Esophagus squamous epithelium (tissue), 4 donors: ENCODE measurements around the gene SET.

Source experiments
- CTCF ChIP-seq, 6 experiments: fragments of 450-650 bp in 4 of 6; fragments of 200-600 bp in 2 of 6; sonication (generic) in 2 of 6; IDR thresholded peaks; one replicate each; pipeline ENCODE4 v1.5.1; 2016 to 2019; ENCODE audit warnings: antibody characterized with exemption in 6 of 6, mild to moderate bottlenecking in 4 of 6, moderate library complexity in 4 of 6
- POLR2A ChIP-seq, 4 donors: fragments of 450-650 bp; IDR thresholded peaks; one replicate each; pipeline ENCODE4 v1.6.1; 2017; ENCODE audit warnings: antibody characterized with exemption in 4 of 4, mild to moderate bottlenecking in 4 of 4, moderate library complexity in 3 of 4

- TF ChIP-seq CTCF (IDR thresholded peaks at IDR 0.05) = no peak
- TF ChIP-seq POLR2A (IDR thresholded peaks at IDR 0.05) = no peak
These were observed 312 bp downstream of the SET start for GRCh38 chr9:128689293-128689774.
